Ovary (tissue), 3 donors: Measurements from ENCODE around the gene NR2F1.

ENCODE experiments used
- POLR2A ChIP-seq: fragments of 450-650 bp; IDR thresholded peaks from one replicate; pipeline ENCODE4 v1.6.1; 2017; ENCODE audit warnings: antibody characterized with exemption, mild to moderate bottlenecking, moderate library complexity
- TF ChIP-seq, protein P1 (sequence below), 3 donors: fragments of 450-650 bp in 2 of 3; fragments of 200-600 bp in 1 of 3; IDR thresholded peaks; one replicate each; pipeline versions ENCODE4 v1.5.1 to v1.8.0; 2016 to 2022; ENCODE audit warnings: antibody characterized with exemption in 3 of 3, mild to moderate bottlenecking in 1 of 3
- donor health status: DM: no; HTN: no; CAD: no.

DNA sequence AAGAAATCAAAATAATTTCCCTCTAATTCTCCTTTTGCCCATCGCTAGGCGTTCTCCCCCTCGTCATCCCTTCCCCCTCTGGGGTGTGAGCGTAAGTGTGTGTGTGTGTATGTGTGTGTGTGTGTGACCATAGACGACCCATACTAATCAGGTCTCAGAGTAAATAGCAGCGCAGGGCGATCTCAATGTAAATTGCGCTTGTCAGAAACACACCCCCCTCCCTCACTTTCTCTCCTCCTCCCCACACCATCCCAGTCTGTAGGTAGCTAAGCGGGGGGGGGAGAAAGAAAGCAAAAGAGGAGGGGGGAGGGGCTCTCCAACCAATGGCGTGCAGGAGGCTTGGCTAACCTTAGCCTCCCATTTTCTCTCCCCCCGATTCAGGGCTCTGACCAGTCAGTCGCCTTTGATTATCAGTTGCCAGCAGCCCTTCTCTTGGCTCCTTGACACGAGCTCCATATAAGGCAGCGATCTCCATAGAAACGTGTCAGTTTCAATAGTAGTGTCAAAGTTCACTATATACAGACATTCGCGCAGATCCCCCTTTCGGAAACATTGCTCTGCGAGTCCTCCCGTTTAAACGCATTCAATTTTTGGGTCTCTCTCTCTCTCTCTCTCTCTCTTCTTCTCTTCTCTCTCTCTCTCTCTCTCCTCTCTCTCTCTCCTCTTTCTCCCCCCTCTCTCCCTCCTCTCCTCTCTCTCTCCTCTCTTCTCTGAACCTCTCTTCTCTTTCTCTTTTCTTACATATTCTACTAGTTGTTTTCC, at the start of gene NR2F1:
- TF ChIP-seq, protein P1, sequence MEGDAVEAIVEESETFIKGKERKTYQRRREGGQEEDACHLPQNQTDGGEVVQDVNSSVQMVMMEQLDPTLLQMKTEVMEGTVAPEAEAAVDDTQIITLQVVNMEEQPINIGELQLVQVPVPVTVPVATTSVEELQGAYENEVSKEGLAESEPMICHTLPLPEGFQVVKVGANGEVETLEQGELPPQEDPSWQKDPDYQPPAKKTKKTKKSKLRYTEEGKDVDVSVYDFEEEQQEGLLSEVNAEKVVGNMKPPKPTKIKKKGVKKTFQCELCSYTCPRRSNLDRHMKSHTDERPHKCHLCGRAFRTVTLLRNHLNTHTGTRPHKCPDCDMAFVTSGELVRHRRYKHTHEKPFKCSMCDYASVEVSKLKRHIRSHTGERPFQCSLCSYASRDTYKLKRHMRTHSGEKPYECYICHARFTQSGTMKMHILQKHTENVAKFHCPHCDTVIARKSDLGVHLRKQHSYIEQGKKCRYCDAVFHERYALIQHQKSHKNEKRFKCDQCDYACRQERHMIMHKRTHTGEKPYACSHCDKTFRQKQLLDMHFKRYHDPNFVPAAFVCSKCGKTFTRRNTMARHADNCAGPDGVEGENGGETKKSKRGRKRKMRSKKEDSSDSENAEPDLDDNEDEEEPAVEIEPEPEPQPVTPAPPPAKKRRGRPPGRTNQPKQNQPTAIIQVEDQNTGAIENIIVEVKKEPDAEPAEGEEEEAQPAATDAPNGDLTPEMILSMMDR (IDR thresholded peaks at IDR 0.05), result peak in 2 of 3 donors; percentile 100
- peak; percentile 63 for TF ChIP-seq POLR2A
